ENCODE data around the gene ERGIC1. TPM values are rescaled to one million over a fixed set of nuclear protein-coding genes. Genes with fewer than 3 reads are reported as not detected.
A peak's percentile ranks its signal among the peaks of the same experiment; 100 is the strongest.

The ERGIC1 gene
- total and polyA plus RNA-seq, 2 of the 8 experiments (the other 6 are each of a cell fraction or from before 2014, with no cell fraction given): 95.3 to 106 TPM

GRCh38 chr5:172798422-172799215, 35.4 kb upstream of the ERGIC1 start:
- Histone ChIP-seq H2AK5ac (ENCODE audit: low read depth, low read length) (no peak overlapping the region), H3K9ac (replicated peaks in 1 of 4; ENCODE audit: extremely low read depth in 1 of 4, low read depth in 3 of 4, low read length in 3 of 4) (no peak overlapping the region), H3K4me1 (replicated peaks in 1 of 4; ENCODE audit: control insufficient read depth in 3 of 4, insufficient read depth in 4 of 4, low read length in 3 of 4) (no peaks in the 10 kb centered on the region), H4K5ac (ENCODE audit: insufficient read length, low read depth, low read length) (no peak overlapping the region), H3K27me3 (replicated peaks in 1 of 4; ENCODE audit: control insufficient read depth in 3 of 4, extremely low read depth in 1 of 4, insufficient read depth in 3 of 4, low read length in 3 of 4) (no peaks in the 10 kb centered on the region; a peak in 1 of 7 replicates), H2BK12ac (ENCODE audit: low read depth, low read length) (no peak overlapping the region), H2BK5ac (ENCODE audit: low read depth, low read length) (no peak overlapping the region), H3K36me3 (ENCODE audit: control insufficient read depth in 2 of 4, insufficient read depth in 4 of 4, low read length in 3 of 4) (no peaks in the 10 kb centered on the region), H2BK15ac (ENCODE audit: low read length) (no peak overlapping the region), H3K14ac (ENCODE audit: insufficient read length) (no peak overlapping the region), H3K23me2 (ENCODE audit: low read depth, low read length) (no peaks in the 10 kb centered on the region), H3K23ac (ENCODE audit: insufficient read length) (no peak overlapping the region), H3K4me3 (ENCODE audit: extremely low read depth in 1 of 4, insufficient read depth in 2 of 4, low read depth in 3 of 4, low read length in 4 of 4) (no peak overlapping the region), H3K79me2 (ENCODE audit: control insufficient read depth in 1 of 2, insufficient read depth in 2 of 2, low read length in 2 of 2) (no peaks in the 10 kb centered on the region), H4K20me1 (replicated peaks in 1 of 2; ENCODE audit: control insufficient read depth in 1 of 2, insufficient read depth in 2 of 2, low read length in 2 of 2) (no peaks in the 10 kb centered on the region), H2BK20ac (ENCODE audit: low read length) (no peak overlapping the region), H2AFZ (ENCODE audit: low read length) (no peak overlapping the region), H3K9me3 (ENCODE audit: insufficient read depth in 2 of 2, low read depth in 1 of 2, low read length in 1 of 2) (no peaks in the 10 kb centered on the region), H3K4ac (replicated peaks; ENCODE audit: insufficient read length, low read depth, low read length) (no peak overlapping the region), H3K4me2 (ENCODE audit: insufficient read depth in 1 of 2, low read depth in 2 of 2, low read length in 2 of 2) (no peak overlapping the region), H4K8ac (ENCODE audit: extremely low read depth, insufficient read depth, low read length) (no peak overlapping the region), H3K79me1 (ENCODE audit: low read depth, low read length) (no peaks in the 10 kb centered on the region), H3K56ac (replicated peaks; ENCODE audit: insufficient read length, low read depth, low read length) (no peak overlapping the region), H4K91ac (replicated peaks; ENCODE audit: insufficient read length, low read length) (no peak overlapping the region), H3K18ac (ENCODE audit: extremely low read depth, low read length) (no peak overlapping the region), H3K27ac (ENCODE audit: low read depth, low read length) (no peak overlapping the region), H2BK120ac (replicated peaks; ENCODE audit: low read depth, low read length) (no peak overlapping the region)
- no peak for DNase-seq (ENCODE audit: low read depth in 1 of 2, low spot score in 2 of 2)
- 92% methylated on average over 14 of the region's 14 CpGs; no CpG with 5 or more reads in 1 of the 2 experiments for WGBS, 2 experiments (ENCODE audit: extremely low coverage in 1 of 2, insufficient coverage in 1 of 2, insufficient read length in 1 of 2, insufficient replicate concordance in 2 of 2, low coverage in 1 of 2, low lambda C conversion rate in 2 of 2, missing lambda C conversion rate in 1 of 2)
- FAIRE-seq: no peak
- POLR2A ChIA-PET (ENCODE audit: partially characterized antibody): interaction anchor here (2.4 kb wide), 1 partner anchor 27 kb away, joined by 12 read pairs; the partner anchor contains the start of gene DUSP1
- TF ChIP-seq SP4 (IDR thresholded peaks at IDR 0.05; ENCODE audit: low read length) (no peak), CEBPB (IDR thresholded peaks at IDR 0.05; ENCODE audit: low read depth, low read length) (0 out of 2 replicates have a peak, but pooled peaks have one; percentile 38)
- CTCF ChIA-PET (ENCODE audit: partially characterized antibody): interaction anchor here (0.7 to 1.5 kb wide), 5 partner anchors 9 to 102 kb away, joined by 3 to 6 read pairs (median 4); no protein-coding TSS in a partner anchor
